Fibroblast of lung (primary cell): Measurements from ENCODE around the gene CAMKMT. TPM values are rescaled to one million over a fixed set of nuclear protein-coding genes. Genes with fewer than 3 reads are reported as not detected.
A peak's percentile ranks its signal among the peaks of the same experiment; 100 is the strongest.

Experiments
- DNase-seq, 2 donors: peaks; one replicate each; pipeline versions ENCODE4 v3.0.0 to v3.0.0-alpha.2; 2010; ENCODE audit warnings: low read depth in 2 of 2
- H2AFZ ChIP-seq: 2 replicates; pipeline ENCODE4 v1.5.1; 2012; ENCODE audit warnings: low read length, control low read depth, inconsistent platforms
- H3K27ac ChIP-seq: 2 replicates; pipeline ENCODE4 v1.5.1; 2011; ENCODE audit warnings: low read length, control low read depth; ENCODE audit not compliant: insufficient read depth
- H3K27me3 ChIP-seq: 2 replicates; pipeline ENCODE4 v1.5.1; 2011; ENCODE audit warnings: mild to moderate bottlenecking, low read length; ENCODE audit not compliant: control insufficient read depth, insufficient read depth
- H3K36me3 ChIP-seq: 2 replicates; pipeline ENCODE4 v1.5.1; 2011; ENCODE audit warnings: low read length; ENCODE audit not compliant: control insufficient read depth, insufficient read depth
- H3K4me1 ChIP-seq: 2 replicates; pipeline ENCODE4 v1.5.1; 2011; ENCODE audit warnings: low read length; ENCODE audit not compliant: control insufficient read depth, insufficient read depth; ENCODE audit errors: extremely low read depth
- H3K4me2 ChIP-seq: 2 replicates; pipeline ENCODE4 v1.5.1; 2011; ENCODE audit warnings: low read length, control low read depth; ENCODE audit not compliant: insufficient read depth; ENCODE audit errors: extremely low read depth
- H3K4me3 ChIP-seq, 4 experiments: fragments of 200-600 bp in 1 of 4; sonication (generic) in 1 of 4; replicated peaks in 1 of 4; 2 replicates each; pipeline ENCODE4 v1.5.1; 2011 to 2016; ENCODE audit warnings: low read length in 4 of 4, low read depth in 3 of 4, mild to moderate bottlenecking in 3 of 4, control low read depth in 2 of 4, inconsistent platforms in 1 of 4, mixed read lengths in 1 of 4; ENCODE audit not compliant: insufficient read depth in 1 of 4; ENCODE audit errors: control extremely low read depth in 1 of 4
- H3K79me2 ChIP-seq: 2 replicates; pipeline ENCODE4 v1.5.1; 2012; ENCODE audit warnings: mild to moderate bottlenecking, low read length, inconsistent platforms; ENCODE audit not compliant: control insufficient read depth, insufficient read depth
- H3K9ac ChIP-seq: 2 replicates; pipeline ENCODE4 v1.5.1; 2011; ENCODE audit warnings: mild to moderate bottlenecking, low read length, control low read depth; ENCODE audit not compliant: insufficient read depth
- H3K9me3 ChIP-seq: 2 replicates; pipeline ENCODE4 v1.5.1; 2012; ENCODE audit warnings: low read depth, low read length; ENCODE audit not compliant: control insufficient read depth, insufficient read depth
- H4K20me1 ChIP-seq: 2 replicates; pipeline ENCODE4 v1.5.1; 2011; ENCODE audit warnings: low read length; ENCODE audit not compliant: control insufficient read depth, insufficient read depth; ENCODE audit errors: extremely low read depth
- EZH2 ChIP-seq: IDR thresholded peaks from 2 replicates; pipeline ENCODE4 v1.5.1; 2012; ENCODE audit warnings: low read length, control low read depth, mild to moderate bottlenecking; ENCODE audit errors: missing control alignments
- polyA plus RNA-seq, 2 donors: library from polyadenylated mRNA; depleted of rRNA in 1 of 2; stranded (reverse) in 1 of 2; unstranded in 1 of 2; fragments of >200 nt; gene quantifications; 2 replicates each; pipeline ENCODE4 v1.2.1, GENCODE V29; 2011 to 2012; ENCODE audit warnings: missing spikeins in 1 of 2
- total RNA-seq: library from RNA; depleted of rRNA; stranded (reverse); fragments of >200 nt; gene quantifications from 2 replicates; pipeline ENCODE4 v1.2.1, GENCODE V29; 2014
- TF ChIP-seq, protein P1 (sequence below), 2 donors: IDR thresholded peaks in 1 of 2; conservative IDR thresholded peaks in 1 of 2; 1 replicate in 1 of 2; 2 replicates in 1 of 2; pipeline ENCODE4 v1.5.1; 2011 to 2012; ENCODE audit warnings: low read length in 2 of 2, control low read depth in 1 of 2, inconsistent platforms in 1 of 2, low read depth in 1 of 2, mild to moderate bottlenecking in 1 of 2

The CAMKMT gene
- total and polyA plus RNA-seq, 2 donors (not counting 1 experiment from before 2014, with no cell fraction given), result 7.9 to 11.6 TPM

- H3K9me3 ChIP-seq, result no peaks in the 10 kb centered on the region
- H3K27me3 ChIP-seq, result no peaks in the 10 kb centered on the region
- TF ChIP-seq, protein P1, sequence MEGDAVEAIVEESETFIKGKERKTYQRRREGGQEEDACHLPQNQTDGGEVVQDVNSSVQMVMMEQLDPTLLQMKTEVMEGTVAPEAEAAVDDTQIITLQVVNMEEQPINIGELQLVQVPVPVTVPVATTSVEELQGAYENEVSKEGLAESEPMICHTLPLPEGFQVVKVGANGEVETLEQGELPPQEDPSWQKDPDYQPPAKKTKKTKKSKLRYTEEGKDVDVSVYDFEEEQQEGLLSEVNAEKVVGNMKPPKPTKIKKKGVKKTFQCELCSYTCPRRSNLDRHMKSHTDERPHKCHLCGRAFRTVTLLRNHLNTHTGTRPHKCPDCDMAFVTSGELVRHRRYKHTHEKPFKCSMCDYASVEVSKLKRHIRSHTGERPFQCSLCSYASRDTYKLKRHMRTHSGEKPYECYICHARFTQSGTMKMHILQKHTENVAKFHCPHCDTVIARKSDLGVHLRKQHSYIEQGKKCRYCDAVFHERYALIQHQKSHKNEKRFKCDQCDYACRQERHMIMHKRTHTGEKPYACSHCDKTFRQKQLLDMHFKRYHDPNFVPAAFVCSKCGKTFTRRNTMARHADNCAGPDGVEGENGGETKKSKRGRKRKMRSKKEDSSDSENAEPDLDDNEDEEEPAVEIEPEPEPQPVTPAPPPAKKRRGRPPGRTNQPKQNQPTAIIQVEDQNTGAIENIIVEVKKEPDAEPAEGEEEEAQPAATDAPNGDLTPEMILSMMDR (conservative IDR thresholded peaks at IDR 0.05 in 1 of 2, IDR thresholded peaks at IDR 0.05 in 1 of 2; ENCODE audit: low read depth in 1 of 2, low read length in 2 of 2), result no peak
- no peak for TF ChIP-seq EZH2
- H4K20me1 ChIP-seq, result no peaks in the 10 kb centered on the region
- no peak overlapping the region for H2AFZ ChIP-seq
- H3K27ac ChIP-seq, result no peak overlapping the region
- DNase-seq, result no peak
- H3K79me2 ChIP-seq, result no peaks in the 10 kb centered on the region
- H3K9ac ChIP-seq, result no peak overlapping the region
- H3K4me2 ChIP-seq, result no peak overlapping the region
- no peaks in the 10 kb centered on the region for H3K36me3 ChIP-seq
- no peak overlapping the region for H3K4me3 ChIP-seq
- H3K4me1 ChIP-seq, result peaks cover 3% of the 10 kb centered on the region
These were observed 184.8 kb downstream of the CAMKMT start for GRCh38 chr2:44546459-44547127.

DNA sequence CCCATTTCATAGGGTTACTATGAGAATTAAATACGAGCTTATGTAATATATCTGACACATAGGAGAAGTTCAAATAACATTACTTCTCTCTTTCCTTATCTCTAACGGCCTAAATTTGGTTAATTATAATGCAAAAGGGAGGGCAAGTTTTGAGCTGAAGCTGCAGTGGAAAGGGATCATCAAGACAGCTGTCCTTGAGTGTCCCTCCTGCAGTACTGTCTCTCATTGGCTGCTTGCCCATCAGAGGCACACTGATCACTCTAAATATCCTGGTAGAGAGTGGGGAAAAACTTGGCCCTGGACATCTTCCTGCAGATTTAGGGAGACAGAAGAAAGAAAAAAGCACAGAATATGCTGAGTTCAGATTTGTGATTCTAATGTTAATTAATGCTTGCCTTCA, 186.0 kb downstream of the CAMKMT start:
- no peak overlapping the region for H3K4me2 ChIP-seq
- H3K4me3 ChIP-seq, result no peak overlapping the region
- H2AFZ ChIP-seq, result no peak overlapping the region
- H3K79me2 ChIP-seq, result no peaks in the 10 kb centered on the region
- no peaks in the 10 kb centered on the region for H3K9me3 ChIP-seq
- no peaks in the 10 kb centered on the region for H3K27me3 ChIP-seq
- H3K9ac ChIP-seq, result no peak overlapping the region
- DNase-seq, result no peak
- no peaks in the 10 kb centered on the region for H4K20me1 ChIP-seq
- H3K4me1 ChIP-seq, result peaks cover 3% of the 10 kb centered on the region
- H3K27ac ChIP-seq, result no peak overlapping the region
- H3K36me3 ChIP-seq, result no peaks in the 10 kb centered on the region
- no peak for TF ChIP-seq EZH2
- TF ChIP-seq, protein P1 (conservative IDR thresholded peaks at IDR 0.05 in 1 of 2, IDR thresholded peaks at IDR 0.05 in 1 of 2; ENCODE audit: low read depth in 1 of 2, low read length in 2 of 2), result no peak

DNA sequence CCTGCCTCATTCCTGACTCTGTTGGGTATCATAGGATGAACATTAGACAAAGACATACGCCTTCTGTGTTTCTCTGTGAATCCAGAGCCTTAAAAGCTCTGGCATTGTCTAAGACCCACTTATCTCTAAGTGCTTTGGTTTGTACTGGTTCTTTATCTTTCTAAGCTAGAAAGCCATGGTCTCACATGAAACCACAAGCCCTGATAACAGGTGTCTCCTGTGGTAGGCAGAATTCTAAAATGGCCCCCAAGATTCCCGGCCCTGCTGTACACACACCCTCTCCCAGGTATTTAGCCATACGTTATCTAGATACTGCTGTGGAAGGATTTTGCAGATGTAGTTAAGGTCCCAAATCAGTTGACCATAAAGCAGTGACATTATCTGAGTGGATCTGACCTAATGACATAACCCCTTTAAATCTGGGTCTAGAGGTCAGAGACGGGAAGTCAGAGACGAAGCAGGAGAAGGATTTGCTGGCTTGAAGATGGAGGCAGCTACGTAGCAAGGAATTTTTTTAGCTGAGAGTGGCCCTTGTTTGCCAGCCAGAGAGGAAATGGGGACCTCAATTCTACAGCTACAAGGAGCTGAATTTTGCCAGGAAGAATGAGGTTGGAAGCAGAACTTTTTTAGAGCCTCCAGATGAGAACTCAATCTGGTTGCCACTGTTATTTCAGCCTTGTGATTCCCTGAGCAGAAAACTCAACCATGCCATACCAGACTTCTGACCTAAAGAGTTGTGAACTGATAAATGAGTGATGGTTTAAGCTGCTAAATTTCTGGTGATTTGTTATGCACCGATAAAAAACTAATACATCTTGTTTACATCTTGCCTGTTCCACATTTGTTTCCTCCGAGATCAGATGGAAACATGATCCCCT, 186.7 kb downstream of the CAMKMT start:
- Histone ChIP-seq H4K20me1 (no peaks in the 10 kb centered on the region), H3K27me3 (no peaks in the 10 kb centered on the region), H2AFZ (no peak overlapping the region), H3K27ac (no peak overlapping the region), H3K4me1 (peaks cover 3% of the 10 kb centered on the region), H3K36me3 (no peaks in the 10 kb centered on the region), H3K4me2 (peak overlapping the region; percentile 38), H3K79me2 (no peaks in the 10 kb centered on the region), H3K4me3 (no peak overlapping the region), H3K9me3 (no peaks in the 10 kb centered on the region), H3K9ac (no peak overlapping the region)
- TF ChIP-seq, protein P1 (conservative IDR thresholded peaks at IDR 0.05 in 1 of 2, IDR thresholded peaks at IDR 0.05 in 1 of 2; ENCODE audit: low read depth in 1 of 2, low read length in 2 of 2), result no peak
- TF ChIP-seq EZH2, result no peak
- DNase-seq, result no peak
